ENCODE data around the gene ACOT11. TPM values are rescaled to one million over a fixed set of nuclear protein-coding genes. Genes with fewer than 3 reads are reported as not detected.

The ACOT11 gene
- total RNA-seq, 1 donor from 2014 or later = 3.1 TPM

DNA sequence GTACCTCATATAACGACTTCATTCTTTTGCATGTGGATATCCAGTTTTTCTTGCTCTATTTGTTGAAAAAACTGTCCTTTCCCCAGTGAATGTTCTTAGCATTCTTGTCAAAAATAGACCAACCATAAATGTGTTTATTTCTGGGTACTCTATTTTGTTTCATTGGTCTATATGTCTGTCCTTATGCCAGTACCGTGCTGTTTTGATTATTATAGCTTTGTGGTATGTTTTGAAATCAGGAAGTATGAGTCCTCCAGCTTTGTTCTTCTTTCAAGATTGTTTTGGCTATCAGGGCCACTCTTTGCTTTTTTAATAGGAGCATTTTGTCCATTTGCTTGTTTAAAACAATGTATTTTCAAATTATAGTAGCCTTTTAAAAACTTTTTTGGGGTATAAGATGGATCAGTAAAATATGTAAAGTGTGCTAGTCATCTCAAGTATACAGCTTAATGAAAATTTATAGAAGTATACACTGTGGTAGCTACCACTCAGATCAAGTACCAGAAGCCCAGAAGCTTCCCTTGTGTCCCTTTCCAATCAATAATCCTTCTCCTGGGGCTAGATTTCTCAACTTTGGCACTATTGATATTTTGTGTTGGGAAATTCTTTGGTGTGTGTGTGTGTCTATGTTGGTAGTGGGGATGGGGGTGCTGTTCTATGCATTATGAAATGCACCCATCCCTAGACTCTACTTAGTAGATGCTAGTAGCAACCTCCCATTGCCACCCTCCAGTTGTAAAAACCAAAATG lies 110.3 kb downstream of the ACOT11 start:
- peaks cover 12% of the 10 kb centered on the region for H3K9me3 Mint-ChIP-seq
- H3K27ac Mint-ChIP-seq (ENCODE audit: unreplicated experiment) = no peak overlapping the region
- TF ChIP-seq, protein P1, sequence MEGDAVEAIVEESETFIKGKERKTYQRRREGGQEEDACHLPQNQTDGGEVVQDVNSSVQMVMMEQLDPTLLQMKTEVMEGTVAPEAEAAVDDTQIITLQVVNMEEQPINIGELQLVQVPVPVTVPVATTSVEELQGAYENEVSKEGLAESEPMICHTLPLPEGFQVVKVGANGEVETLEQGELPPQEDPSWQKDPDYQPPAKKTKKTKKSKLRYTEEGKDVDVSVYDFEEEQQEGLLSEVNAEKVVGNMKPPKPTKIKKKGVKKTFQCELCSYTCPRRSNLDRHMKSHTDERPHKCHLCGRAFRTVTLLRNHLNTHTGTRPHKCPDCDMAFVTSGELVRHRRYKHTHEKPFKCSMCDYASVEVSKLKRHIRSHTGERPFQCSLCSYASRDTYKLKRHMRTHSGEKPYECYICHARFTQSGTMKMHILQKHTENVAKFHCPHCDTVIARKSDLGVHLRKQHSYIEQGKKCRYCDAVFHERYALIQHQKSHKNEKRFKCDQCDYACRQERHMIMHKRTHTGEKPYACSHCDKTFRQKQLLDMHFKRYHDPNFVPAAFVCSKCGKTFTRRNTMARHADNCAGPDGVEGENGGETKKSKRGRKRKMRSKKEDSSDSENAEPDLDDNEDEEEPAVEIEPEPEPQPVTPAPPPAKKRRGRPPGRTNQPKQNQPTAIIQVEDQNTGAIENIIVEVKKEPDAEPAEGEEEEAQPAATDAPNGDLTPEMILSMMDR (conservative IDR thresholded peaks at IDR 0.05) = no peak
- H3K27me3 Mint-ChIP-seq (ENCODE audit: low read depth) = no peaks in the 10 kb centered on the region
- no peak for DNase-seq (ENCODE audit: low read depth, low spot score)
- no peak overlapping the region for H3K4me3 Mint-ChIP-seq
- H3K4me1 Mint-ChIP-seq = no peaks in the 10 kb centered on the region
- peaks cover 2% of the 10 kb centered on the region for H3K36me3 Mint-ChIP-seq (ENCODE audit: low read depth)

Other genes starting within 250 kb of the ACOT11 start
- 94.3 and 99.0 TPM in 2 replicates for gene SSBP3, start 141.8 kb upstream of the ACOT11 start, total RNA-seq
- not detected in 2 replicates for gene FAM151A, start 75.3 kb downstream of the ACOT11 start, total RNA-seq
- 0.57 TPM in 1 of 2 replicates, not detected in the other for gene MROH7, start 93.6 kb downstream of the ACOT11 start, total RNA-seq
- 27.9 and 28.5 TPM in 2 replicates for gene TTC4, start 167.6 kb downstream of the ACOT11 start, total RNA-seq
- gene PARS2, start 216.3 kb downstream of the ACOT11 start, total RNA-seq = 7.1 and 8.2 TPM in 2 replicates